ENCODE data around the gene SNX27.

DNA sequence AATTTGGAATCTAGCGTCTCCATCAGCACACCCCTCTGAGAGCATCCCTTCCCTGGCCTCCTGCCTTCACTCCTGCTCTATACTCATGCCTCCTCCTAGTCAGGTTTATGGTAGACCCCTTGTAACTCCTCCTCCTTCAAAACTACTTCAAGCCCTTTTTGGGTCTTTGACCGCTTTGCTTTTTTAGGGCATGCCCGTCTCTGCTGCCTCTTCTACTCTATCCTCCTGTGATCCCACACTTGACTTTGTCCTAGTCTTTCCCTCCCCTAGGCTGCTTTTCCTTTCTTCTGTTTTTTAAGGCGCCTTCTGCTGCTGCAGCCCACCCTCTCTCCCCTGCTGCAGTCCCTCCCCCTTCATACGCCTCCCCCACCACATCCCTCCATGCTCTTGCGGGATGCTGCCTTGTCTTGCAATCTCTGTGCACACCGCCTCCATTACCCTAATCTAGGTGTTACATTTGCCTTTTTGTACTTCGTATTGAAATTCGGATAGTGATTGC is 1.5 kb downstream of the SNX27 start:
- TF ChIP-seq SIN3A (IDR thresholded peaks at IDR 0.05; ENCODE audit: borderline replicate concordance, insufficient read depth, low read length) (no peak), TAF1 (IDR thresholded peaks at IDR 0.05; ENCODE audit: borderline replicate concordance, insufficient read depth, low read length) (no peak)
